WTC11 (cell line): ENCODE results near the gene MED4. TPM values are rescaled to one million over a fixed set of nuclear protein-coding genes. Genes with fewer than 3 reads are reported as not detected.
A peak's percentile ranks its signal among the peaks of the same experiment; 100 is the strongest.
"Not testable (repeated sequence)": the region's sequence is repeated elsewhere in the genome, so short reads cannot be mapped to it uniquely, and the experiment has no call there.

ENCODE experiments used
- ATAC-seq: fragments of 200-7000 bp; cut with Tn5 transposase; 2 replicates; pipeline ENCODE4 v1.10.0; 2021; ENCODE audit warnings: mild to moderate bottlenecking, moderate library complexity
- CTCF ChIA-PET: fragments of 300-600 bp; sonication (Branson Sonifier 250); formaldehyde crosslinking; loops from one replicate; lab custom pipeline; 2021; ENCODE audit warnings: antibody characterized with exemption; lab: Charles Lee
- POLR2A ChIA-PET: fragments of 350-600 bp; sonication (Branson Sonifier 250); formaldehyde crosslinking; loops from one replicate; lab custom pipeline; 2021; ENCODE audit warnings: antibody characterized with exemption; lab: Charles Lee
- DNase-seq: peaks from one replicate; pipeline ENCODE4 v3.0.0; 2021; ENCODE audit warnings: low spot score
- H3K27ac Mint-ChIP-seq: 2 replicates; pipeline ENCODE4 v1.8.0; 2021; ENCODE audit warnings: mixed read lengths
- H3K27me3 Mint-ChIP-seq: 2 replicates; pipeline ENCODE4 v1.8.0; 2021; ENCODE audit warnings: low read depth, mild to moderate bottlenecking, moderate library complexity, mixed read lengths
- H3K36me3 Mint-ChIP-seq: 2 replicates; pipeline ENCODE4 v1.8.0; 2021; ENCODE audit warnings: mixed read lengths
- H3K4me1 Mint-ChIP-seq: 2 replicates; pipeline ENCODE4 v1.8.0; 2022; ENCODE audit warnings: mixed read lengths
- H3K4me3 Mint-ChIP-seq: 2 replicates; pipeline ENCODE4 v1.8.0; 2021; ENCODE audit warnings: mild to moderate bottlenecking, moderate library complexity, mixed read lengths
- H3K9me3 Mint-ChIP-seq: 2 replicates; pipeline ENCODE4 v1.8.0; 2021; ENCODE audit warnings: mixed read lengths
- NFYB ChIP-seq: sonication (generic); formaldehyde crosslinking; conservative IDR thresholded peaks from 2 replicates; pipeline ENCODE4 v1.8.0; 2022; ENCODE audit warnings: low read depth, missing genetic modification reagents
- SP1 ChIP-seq: sonication (generic); formaldehyde crosslinking; conservative IDR thresholded peaks from 2 replicates; pipeline ENCODE4 v1.8.1; 2022; ENCODE audit warnings: missing genetic modification reagents
- TP53 ChIP-seq: sonication (generic); formaldehyde crosslinking; IDR thresholded peaks from 2 replicates; pipeline ENCODE4 v1.8.1; 2023; ENCODE audit warnings: mild to moderate bottlenecking, missing genetic modification reagents
- ZNF317 ChIP-seq: sonication (generic); formaldehyde crosslinking; IDR thresholded peaks from 2 replicates; pipeline ENCODE4 v1.8.1; 2023; ENCODE audit warnings: low read depth, mild to moderate bottlenecking, moderate library complexity, missing genetic modification reagents, borderline replicate concordance
- total RNA-seq: library from RNA; stranded (reverse); gene quantifications from 3 replicates; pipeline ENCODE4 v1.2.3, GENCODE V29; 2021
- TF ChIP-seq, protein P1 (sequence below): sonication (generic); formaldehyde crosslinking; IDR thresholded peaks from 2 replicates; pipeline ENCODE4 v1.8.1; 2023; ENCODE audit warnings: mild to moderate bottlenecking, missing genetic modification reagents, moderate library complexity
- TF ChIP-seq, protein P2 (sequence below): sonication (generic); formaldehyde crosslinking; conservative IDR thresholded peaks from 2 replicates; pipeline ENCODE4 v1.8.1; 2022; ENCODE audit warnings: mild to moderate bottlenecking, missing genetic modification reagents
- TF ChIP-seq, protein P3 (sequence below): sonication (generic); formaldehyde crosslinking; IDR thresholded peaks from 2 replicates; pipeline ENCODE4 v1.8.1; 2022; ENCODE audit warnings: missing genetic modification reagents, borderline replicate concordance
- TF ChIP-seq, protein P4 (sequence below): sonication (generic); formaldehyde crosslinking; IDR thresholded peaks from 2 replicates; pipeline ENCODE4 v1.8.1; 2022; ENCODE audit warnings: low read depth, missing genetic modification reagents, borderline replicate concordance
- TF ChIP-seq, protein P5 (sequence below): sonication (generic); formaldehyde crosslinking; IDR thresholded peaks from 2 replicates; pipeline ENCODE4 v1.8.1; 2023; ENCODE audit warnings: mild to moderate bottlenecking, missing genetic modification reagents, moderate library complexity
- TF ChIP-seq, protein P6 (sequence below): sonication (generic); formaldehyde crosslinking; IDR thresholded peaks from 2 replicates; pipeline ENCODE4 v1.8.1; 2023; ENCODE audit warnings: mild to moderate bottlenecking, missing genetic modification reagents, borderline replicate concordance
- TF ChIP-seq, protein P7 (sequence below): fragments of 250-450 bp; sonication (Bioruptor Pico); IDR thresholded peaks from 2 replicates; pipeline ENCODE4 v1.9.0; 2021; ENCODE audit warnings: moderate library complexity, mild to moderate bottlenecking, inconsistent platforms, borderline replicate concordance

Gene MED4
- total RNA-seq, 1 experiment from 2014 or later, result 48.1 TPM

DNA sequence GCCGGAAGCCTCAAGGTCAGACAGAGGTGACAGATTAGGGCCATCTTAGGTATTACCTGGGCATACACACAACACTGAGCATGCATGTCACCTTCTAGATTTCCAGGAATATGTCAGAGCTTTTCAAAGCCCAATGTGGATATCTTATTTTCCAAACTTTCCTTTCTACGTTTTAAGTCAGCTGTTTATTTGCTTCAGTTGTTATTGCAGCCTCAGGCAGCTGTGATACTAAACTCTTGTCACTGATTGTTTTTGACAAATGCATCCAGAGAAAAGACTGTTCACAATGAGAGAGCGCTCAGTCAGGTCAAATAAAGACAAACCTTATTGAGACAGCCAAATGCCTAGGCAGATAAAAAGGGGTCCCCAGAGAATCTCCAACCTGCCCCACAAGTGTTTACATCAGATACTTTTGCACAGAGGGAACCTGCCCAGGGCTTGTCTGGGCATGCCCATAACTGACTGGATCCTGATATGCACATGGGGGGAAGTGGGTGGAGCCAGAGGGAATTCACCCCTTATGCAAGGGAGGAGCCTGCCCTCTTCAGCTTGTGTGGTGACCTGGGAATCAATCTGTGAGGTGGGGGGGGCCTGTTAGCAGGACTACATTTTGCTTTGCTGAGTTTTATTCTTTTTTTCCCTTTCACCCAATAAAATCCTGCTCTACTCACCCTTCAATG, 28.5 kb downstream of the MED4 start:
- peaks cover 8% of the 10 kb centered on the region for H3K27me3 Mint-ChIP-seq
- no peak for DNase-seq
- H3K9me3 Mint-ChIP-seq, result peaks cover 81% of the 10 kb centered on the region
- POLR2A ChIA-PET, result no interaction called here
- TF ChIP-seq, protein P1, sequence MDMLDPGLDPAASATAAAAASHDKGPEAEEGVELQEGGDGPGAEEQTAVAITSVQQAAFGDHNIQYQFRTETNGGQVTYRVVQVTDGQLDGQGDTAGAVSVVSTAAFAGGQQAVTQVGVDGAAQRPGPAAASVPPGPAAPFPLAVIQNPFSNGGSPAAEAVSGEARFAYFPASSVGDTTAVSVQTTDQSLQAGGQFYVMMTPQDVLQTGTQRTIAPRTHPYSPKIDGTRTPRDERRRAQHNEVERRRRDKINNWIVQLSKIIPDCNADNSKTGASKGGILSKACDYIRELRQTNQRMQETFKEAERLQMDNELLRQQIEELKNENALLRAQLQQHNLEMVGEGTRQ (CRISPR knock-in tag), result no peak
- TF ChIP-seq, protein P2, sequence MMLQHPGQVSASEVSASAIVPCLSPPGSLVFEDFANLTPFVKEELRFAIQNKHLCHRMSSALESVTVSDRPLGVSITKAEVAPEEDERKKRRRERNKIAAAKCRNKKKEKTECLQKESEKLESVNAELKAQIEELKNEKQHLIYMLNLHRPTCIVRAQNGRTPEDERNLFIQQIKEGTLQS (CRISPR knock-in tag), result no peak
- TF ChIP-seq SP1 (CRISPR knock-in tag) (no peak), TP53 (CRISPR knock-in tag) (no peak), ZNF317 (no peak), NFYB (CRISPR knock-in tag) (no peak)
- TF ChIP-seq, protein P3, sequence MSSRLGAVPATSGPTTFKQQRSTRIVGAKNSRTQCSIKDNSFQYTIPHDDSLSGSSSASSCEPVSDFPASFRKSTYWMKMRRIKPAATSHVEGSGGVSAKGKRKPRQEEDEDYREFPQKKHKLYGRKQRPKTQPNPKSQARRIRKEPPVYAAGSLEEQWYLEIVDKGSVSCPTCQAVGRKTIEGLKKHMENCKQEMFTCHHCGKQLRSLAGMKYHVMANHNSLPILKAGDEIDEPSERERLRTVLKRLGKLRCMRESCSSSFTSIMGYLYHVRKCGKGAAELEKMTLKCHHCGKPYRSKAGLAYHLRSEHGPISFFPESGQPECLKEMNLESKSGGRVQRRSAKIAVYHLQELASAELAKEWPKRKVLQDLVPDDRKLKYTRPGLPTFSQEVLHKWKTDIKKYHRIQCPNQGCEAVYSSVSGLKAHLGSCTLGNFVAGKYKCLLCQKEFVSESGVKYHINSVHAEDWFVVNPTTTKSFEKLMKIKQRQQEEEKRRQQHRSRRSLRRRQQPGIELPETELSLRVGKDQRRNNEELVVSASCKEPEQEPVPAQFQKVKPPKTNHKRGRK (CRISPR knock-in tag), result no peak
- TF ChIP-seq, protein P4, sequence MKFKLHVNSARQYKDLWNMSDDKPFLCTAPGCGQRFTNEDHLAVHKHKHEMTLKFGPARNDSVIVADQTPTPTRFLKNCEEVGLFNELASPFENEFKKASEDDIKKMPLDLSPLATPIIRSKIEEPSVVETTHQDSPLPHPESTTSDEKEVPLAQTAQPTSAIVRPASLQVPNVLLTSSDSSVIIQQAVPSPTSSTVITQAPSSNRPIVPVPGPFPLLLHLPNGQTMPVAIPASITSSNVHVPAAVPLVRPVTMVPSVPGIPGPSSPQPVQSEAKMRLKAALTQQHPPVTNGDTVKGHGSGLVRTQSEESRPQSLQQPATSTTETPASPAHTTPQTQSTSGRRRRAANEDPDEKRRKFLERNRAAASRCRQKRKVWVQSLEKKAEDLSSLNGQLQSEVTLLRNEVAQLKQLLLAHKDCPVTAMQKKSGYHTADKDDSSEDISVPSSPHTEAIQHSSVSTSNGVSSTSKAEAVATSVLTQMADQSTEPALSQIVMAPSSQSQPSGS, result no peak
- TF ChIP-seq, protein P5, sequence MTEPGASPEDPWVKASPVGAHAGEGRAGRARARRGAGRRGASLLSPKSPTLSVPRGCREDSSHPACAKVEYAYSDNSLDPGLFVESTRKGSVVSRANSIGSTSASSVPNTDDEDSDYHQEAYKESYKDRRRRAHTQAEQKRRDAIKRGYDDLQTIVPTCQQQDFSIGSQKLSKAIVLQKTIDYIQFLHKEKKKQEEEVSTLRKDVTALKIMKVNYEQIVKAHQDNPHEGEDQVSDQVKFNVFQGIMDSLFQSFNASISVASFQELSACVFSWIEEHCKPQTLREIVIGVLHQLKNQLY (CRISPR knock-in tag), result no peak
- TF ChIP-seq, protein P6, sequence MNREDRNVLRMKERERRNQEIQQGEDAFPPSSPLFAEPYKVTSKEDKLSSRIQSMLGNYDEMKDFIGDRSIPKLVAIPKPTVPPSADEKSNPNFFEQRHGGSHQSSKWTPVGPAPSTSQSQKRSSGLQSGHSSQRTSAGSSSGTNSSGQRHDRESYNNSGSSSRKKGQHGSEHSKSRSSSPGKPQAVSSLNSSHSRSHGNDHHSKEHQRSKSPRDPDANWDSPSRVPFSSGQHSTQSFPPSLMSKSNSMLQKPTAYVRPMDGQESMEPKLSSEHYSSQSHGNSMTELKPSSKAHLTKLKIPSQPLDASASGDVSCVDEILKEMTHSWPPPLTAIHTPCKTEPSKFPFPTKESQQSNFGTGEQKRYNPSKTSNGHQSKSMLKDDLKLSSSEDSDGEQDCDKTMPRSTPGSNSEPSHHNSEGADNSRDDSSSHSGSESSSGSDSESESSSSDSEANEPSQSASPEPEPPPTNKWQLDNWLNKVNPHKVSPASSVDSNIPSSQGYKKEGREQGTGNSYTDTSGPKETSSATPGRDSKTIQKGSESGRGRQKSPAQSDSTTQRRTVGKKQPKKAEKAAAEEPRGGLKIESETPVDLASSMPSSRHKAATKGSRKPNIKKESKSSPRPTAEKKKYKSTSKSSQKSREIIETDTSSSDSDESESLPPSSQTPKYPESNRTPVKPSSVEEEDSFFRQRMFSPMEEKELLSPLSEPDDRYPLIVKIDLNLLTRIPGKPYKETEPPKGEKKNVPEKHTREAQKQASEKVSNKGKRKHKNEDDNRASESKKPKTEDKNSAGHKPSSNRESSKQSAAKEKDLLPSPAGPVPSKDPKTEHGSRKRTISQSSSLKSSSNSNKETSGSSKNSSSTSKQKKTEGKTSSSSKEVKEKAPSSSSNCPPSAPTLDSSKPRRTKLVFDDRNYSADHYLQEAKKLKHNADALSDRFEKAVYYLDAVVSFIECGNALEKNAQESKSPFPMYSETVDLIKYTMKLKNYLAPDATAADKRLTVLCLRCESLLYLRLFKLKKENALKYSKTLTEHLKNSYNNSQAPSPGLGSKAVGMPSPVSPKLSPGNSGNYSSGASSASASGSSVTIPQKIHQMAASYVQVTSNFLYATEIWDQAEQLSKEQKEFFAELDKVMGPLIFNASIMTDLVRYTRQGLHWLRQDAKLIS (CRISPR knock-in tag), result no peak
- TF ChIP-seq, protein P7, sequence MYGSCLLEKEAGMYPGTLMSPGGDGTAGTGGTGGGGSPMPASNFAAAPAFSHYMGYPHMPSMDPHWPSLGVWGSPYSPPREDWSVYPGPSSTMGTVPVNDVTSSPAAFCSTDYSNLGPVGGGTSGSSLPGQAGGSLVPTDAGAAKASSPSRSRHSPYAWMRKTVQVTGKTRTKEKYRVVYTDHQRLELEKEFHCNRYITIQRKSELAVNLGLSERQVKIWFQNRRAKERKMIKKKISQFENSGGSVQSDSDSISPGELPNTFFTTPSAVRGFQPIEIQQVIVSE (CRISPR knock-in tag), result no peak
- no peak overlapping the region; the same call in 1 of the 2 replicates for H3K27ac Mint-ChIP-seq
- peak; percentile 39; the same call in 1 of the 2 replicates for ATAC-seq
- no peaks in the 10 kb centered on the region for H3K4me1 Mint-ChIP-seq
- CTCF ChIA-PET, result interaction anchor here (1.5 kb wide), 1 partner anchor 29 kb away, joined by 5 read pairs; the partner anchor contains the start of gene NUDT15
- peaks cover 96% of the 10 kb centered on the region for H3K36me3 Mint-ChIP-seq
- no peak overlapping the region for H3K4me3 Mint-ChIP-seq

DNA sequence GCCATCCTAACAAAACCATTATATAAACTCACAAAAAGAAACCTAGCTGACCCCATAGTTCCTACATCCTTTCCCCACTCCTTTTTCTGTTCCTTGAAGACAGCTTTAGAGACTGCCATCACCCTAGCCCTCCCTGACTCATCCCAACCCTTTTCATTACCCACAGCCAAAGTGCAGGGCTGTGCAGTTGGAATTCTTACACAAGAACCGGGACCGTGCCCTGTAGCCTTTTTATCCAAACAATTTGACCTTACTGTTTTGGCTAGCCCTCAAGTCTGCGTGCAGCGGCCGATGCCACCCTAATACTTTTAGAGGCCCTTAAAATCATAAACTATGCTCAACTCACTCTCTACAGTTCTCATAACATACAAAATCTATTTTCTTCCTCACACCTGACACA, 35.0 kb downstream of the MED4 start:
- POLR2A ChIA-PET, H3K27me3 Mint-ChIP-seq, DNase-seq, H3K4me1 Mint-ChIP-seq, H3K27ac Mint-ChIP-seq, H3K4me3 Mint-ChIP-seq, ATAC-seq, CTCF ChIA-PET: not testable (repeated sequence)
- peaks cover 84% of the 10 kb centered on the region for H3K9me3 Mint-ChIP-seq
- peaks cover 96% of the 10 kb centered on the region for H3K36me3 Mint-ChIP-seq

DNA sequence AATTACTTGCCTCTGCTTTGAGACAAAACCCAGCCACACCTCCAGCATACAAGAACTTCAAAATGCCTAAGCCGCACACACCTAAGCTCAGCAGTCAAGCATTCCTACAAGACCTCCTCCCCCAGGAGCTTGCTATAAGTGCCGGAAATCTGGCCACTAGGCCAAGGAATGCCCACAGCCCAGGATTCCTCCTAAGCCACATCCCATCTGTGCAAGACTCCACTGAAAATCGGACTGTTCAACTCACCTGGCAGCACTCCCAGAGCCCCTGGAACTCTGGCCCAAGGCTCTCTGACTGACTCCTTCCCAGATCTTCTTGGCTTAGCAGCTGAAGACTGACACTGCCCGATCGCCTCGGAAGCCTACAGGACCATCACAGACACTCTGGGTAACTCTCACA, 36.4 kb downstream of the MED4 start:
- POLR2A ChIA-PET, H3K4me3 Mint-ChIP-seq, ATAC-seq, H3K27me3 Mint-ChIP-seq, CTCF ChIA-PET, H3K4me1 Mint-ChIP-seq, H3K27ac Mint-ChIP-seq, DNase-seq: not testable (repeated sequence)
- peaks cover 93% of the 10 kb centered on the region for H3K36me3 Mint-ChIP-seq
- H3K9me3 Mint-ChIP-seq, result peaks cover 75% of the 10 kb centered on the region
